ENCODE measurements around the gene CRAT.

GRCh38 chr9:129071526-129072126, 39.0 kb downstream of the CRAT start:
- no peak for TF ChIP-seq CTCF (IDR thresholded peaks at IDR 0.05)
- TF ChIP-seq POLR2AphosphoS5 (IDR thresholded peaks at IDR 0.05), result no peak
- TF ChIP-seq POLR2A (IDR thresholded peaks at IDR 0.05; ENCODE audit: low read depth), result no peak

Measured in esophagus muscularis mucosa (tissue), 3 donors.